ENCODE measurements around the gene STK38. TPM values are rescaled to one million over a fixed set of nuclear protein-coding genes. Genes with fewer than 3 reads are reported as not detected.
A peak's percentile ranks its signal among the peaks of the same experiment; 100 is the strongest.

STK38 gene
- total RNA-seq, 2 experiments from 2014 or later: 53.5 to 54.4 TPM

GRCh38 chr6:36563237-36563927 lies 16.1 kb upstream of the STK38 start:
- Mint-ChIP-seq H3K27me3 (ENCODE audit: low read depth) (peaks cover 16% of the 10 kb centered on the region), H3K9me3 (ENCODE audit: insufficient read depth) (no peaks in the 10 kb centered on the region), H3K4me1 (ENCODE audit: low read depth) (no peaks in the 10 kb centered on the region), H3K36me3 (ENCODE audit: low read depth) (no peaks in the 10 kb centered on the region), H3K27ac (no peak overlapping the region), H3K4me3 (no peak overlapping the region)
- CTCF ChIA-PET: no interaction called here
- POLR2A ChIA-PET: no interaction called here
- DNase-seq (no peak), ATAC-seq (no peak)

GRCh38 chr6:36560822-36561221 lies 13.5 kb upstream of the STK38 start:
- Mint-ChIP-seq H3K4me1 (ENCODE audit: low read depth) (no peaks in the 10 kb centered on the region), H3K27ac (no peak overlapping the region), H3K36me3 (ENCODE audit: low read depth) (no peaks in the 10 kb centered on the region), H3K4me3 (no peak overlapping the region), H3K27me3 (ENCODE audit: low read depth) (peaks cover 16% of the 10 kb centered on the region), H3K9me3 (ENCODE audit: insufficient read depth) (no peaks in the 10 kb centered on the region)
- no peak for DNase-seq
- ATAC-seq: no peak
- CTCF ChIA-PET: interaction anchor here (0.7 to 1.3 kb wide), 3 partner anchors 15 to 42 kb away, joined by 3 to 5 read pairs (median 4); no protein-coding TSS in a partner anchor
- POLR2A ChIA-PET: no interaction called here

DNA sequence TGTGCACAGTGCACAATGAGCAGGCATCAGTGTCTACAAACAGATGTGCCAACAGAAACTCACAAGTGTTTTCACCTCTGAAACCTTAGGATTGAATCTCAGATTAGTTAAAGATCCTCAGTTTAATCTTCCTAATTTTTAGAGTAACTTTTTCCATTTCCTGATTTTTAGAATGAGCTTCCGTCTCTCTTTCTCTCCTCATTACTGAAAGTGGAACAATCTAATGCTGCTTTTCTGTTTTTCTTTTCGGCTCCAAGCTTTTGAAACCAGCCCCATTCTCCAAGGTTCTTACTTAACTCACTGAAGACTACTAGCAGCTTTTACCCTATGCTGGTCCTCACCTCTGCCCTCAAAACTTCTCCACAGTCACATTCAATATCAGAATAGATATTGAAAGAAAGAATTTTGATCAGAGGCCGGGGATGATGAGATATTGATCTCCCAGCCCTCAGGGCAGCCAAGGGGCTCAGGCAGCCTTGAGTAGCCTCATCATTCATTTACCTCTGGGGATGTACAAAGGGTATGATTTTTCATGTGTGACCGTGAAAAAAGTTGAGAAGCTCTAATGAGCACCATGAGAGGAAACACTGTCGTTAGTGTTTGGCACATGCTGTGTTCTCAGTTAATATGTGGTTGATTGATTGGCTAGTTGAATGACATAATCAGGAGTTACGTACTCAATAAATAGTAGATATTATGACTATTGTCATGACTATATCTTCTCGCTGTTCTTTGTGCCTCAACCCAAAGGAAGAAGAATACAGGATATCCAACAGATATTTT lies 11.9 kb upstream of the STK38 start:
- no peaks in the 10 kb centered on the region for H3K4me1 Mint-ChIP-seq (ENCODE audit: low read depth)

GRCh38 chr6:36556281-36556680 lies 9.0 kb upstream of the STK38 start:
- Mint-ChIP-seq H3K4me1 (ENCODE audit: low read depth) (no peaks in the 10 kb centered on the region), H3K27ac (no peak overlapping the region), H3K36me3 (ENCODE audit: low read depth) (no peaks in the 10 kb centered on the region), H3K27me3 (ENCODE audit: low read depth) (peaks cover 6% of the 10 kb centered on the region), H3K9me3 (ENCODE audit: insufficient read depth) (no peaks in the 10 kb centered on the region), H3K4me3 (no peak overlapping the region)
- ChIA-PET POLR2A (interaction anchor here (0.6 kb wide), 1 partner anchor 39 kb away, joined by 4 read pairs; no protein-coding TSS in a partner anchor), CTCF (no interaction called here)
- ATAC-seq (no peak), DNase-seq (no peak)

More for the DNA sequence above, 11.9 kb upstream of the STK38 start:
- H3K4me3 Mint-ChIP-seq: no peak overlapping the region
- no peaks in the 10 kb centered on the region for H3K36me3 Mint-ChIP-seq (ENCODE audit: low read depth)
- POLR2A ChIA-PET: no interaction called here
- DNase-seq: no peak
- no peak for ATAC-seq
- CTCF ChIA-PET: no interaction called here
- no peaks in the 10 kb centered on the region for H3K9me3 Mint-ChIP-seq (ENCODE audit: insufficient read depth)
- no peak overlapping the region for H3K27ac Mint-ChIP-seq
- peaks cover 16% of the 10 kb centered on the region for H3K27me3 Mint-ChIP-seq (ENCODE audit: low read depth)

- ChIA-PET CTCF (no interaction called here), POLR2A (no interaction called here)
- ATAC-seq: no peak
- DNase-seq: no peak
- H3K27me3 Mint-ChIP-seq (ENCODE audit: low read depth): peaks cover 2% of the 10 kb centered on the region
- H3K4me3 Mint-ChIP-seq: no peak overlapping the region
- H3K4me1 Mint-ChIP-seq (ENCODE audit: low read depth): no peaks in the 10 kb centered on the region
- no peaks in the 10 kb centered on the region for H3K36me3 Mint-ChIP-seq (ENCODE audit: low read depth)
- no peak overlapping the region for H3K27ac Mint-ChIP-seq
- no peaks in the 10 kb centered on the region for H3K9me3 Mint-ChIP-seq (ENCODE audit: insufficient read depth)
Measured at GRCh38 chr6:36555750-36556252, 8.5 kb upstream of the STK38 start.

GRCh38 chr6:36550473-36551000 lies 3.3 kb upstream of the STK38 start:
- Mint-ChIP-seq H3K27me3 (ENCODE audit: low read depth) (no peaks in the 10 kb centered on the region), H3K4me3 (no peak overlapping the region), H3K36me3 (ENCODE audit: low read depth) (peaks cover 9% of the 10 kb centered on the region), H3K4me1 (ENCODE audit: low read depth) (peaks cover 21% of the 10 kb centered on the region), H3K27ac (no peak overlapping the region), H3K9me3 (ENCODE audit: insufficient read depth) (no peaks in the 10 kb centered on the region)
- ATAC-seq (no peak), DNase-seq (no peak)
- POLR2A ChIA-PET: interaction anchor here (1.3 kb wide), 1 partner anchor 43 kb away, joined by 3 read pairs; the partner anchor contains the start of gene SRSF3
- CTCF ChIA-PET: no interaction called here

- Mint-ChIP-seq H3K4me3 (no peak overlapping the region), H3K9me3 (ENCODE audit: insufficient read depth) (no peaks in the 10 kb centered on the region), H3K4me1 (ENCODE audit: low read depth) (peaks cover 39% of the 10 kb centered on the region), H3K27me3 (ENCODE audit: low read depth) (no peaks in the 10 kb centered on the region), H3K27ac (peak overlapping the region; percentile 12), H3K36me3 (ENCODE audit: low read depth) (peaks cover 22% of the 10 kb centered on the region)
- CTCF ChIA-PET: interaction anchor here (1.6 kb wide), 1 partner anchor 10 kb away, joined by 4 read pairs; no protein-coding TSS in a partner anchor
- POLR2A ChIA-PET: interaction anchor here (0.6 to 2.5 kb wide), 8 partner anchors 8 to 205 kb away, joined by 3 to 14 read pairs (median 3); partner anchors contain the start of gene SRSF3
- DNase-seq (no peak), ATAC-seq (no peak)
Measured at GRCh38 chr6:36548401-36548743, 1.1 kb upstream of the STK38 start.

DNA sequence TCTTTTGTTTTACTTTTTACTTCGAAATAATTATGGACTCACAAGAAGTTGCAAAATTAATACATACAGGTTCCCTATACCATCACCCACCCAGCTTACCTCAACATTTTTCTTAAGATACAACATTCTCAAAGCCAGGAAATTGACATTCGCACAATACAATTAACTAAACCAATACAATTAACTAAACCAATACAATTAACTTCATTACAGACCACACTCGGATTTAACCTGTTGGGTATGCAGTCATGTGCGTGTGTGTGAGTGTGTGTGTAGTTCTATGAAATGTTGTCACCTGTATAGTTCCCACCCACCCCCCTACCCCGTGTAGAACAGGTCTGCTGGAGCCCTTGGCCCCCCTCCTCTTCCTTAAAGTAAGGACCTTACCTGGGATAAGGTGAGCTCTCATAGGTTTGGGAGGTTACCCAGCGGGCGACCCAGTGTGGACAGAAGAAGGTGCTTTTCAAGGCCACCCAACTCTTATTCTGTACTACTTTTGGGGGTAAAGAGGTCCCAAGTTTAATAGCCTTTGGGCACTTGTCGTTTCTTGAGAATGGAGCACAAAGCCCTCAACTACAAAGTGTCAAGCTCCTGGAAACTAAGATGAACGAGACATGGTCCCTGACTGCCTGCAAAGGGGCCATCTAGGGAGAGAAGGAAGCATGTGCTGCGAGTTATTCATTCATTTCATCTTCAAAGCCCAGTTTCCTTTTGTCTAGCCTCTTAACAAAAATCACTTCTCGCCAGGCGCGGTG lies 544 bp upstream of the STK38 start:
- ChIA-PET POLR2A (interaction anchor here (0.6 to 2.5 kb wide), 5 partner anchors 7 to 200 kb away, joined by 3 to 14 read pairs (median 3); partner anchors contain the start of gene SRSF3), CTCF (interaction anchor here (1.1 to 1.6 kb wide), 2 partner anchors 10 to 32 kb away, joined by 4 to 6 read pairs; no protein-coding TSS in a partner anchor)
- Mint-ChIP-seq H3K27ac (peak overlapping the region; percentile 91), H3K9me3 (ENCODE audit: insufficient read depth) (no peaks in the 10 kb centered on the region), H3K27me3 (ENCODE audit: low read depth) (no peaks in the 10 kb centered on the region), H3K4me1 (ENCODE audit: low read depth) (peaks cover 42% of the 10 kb centered on the region), H3K36me3 (ENCODE audit: low read depth) (peaks cover 24% of the 10 kb centered on the region), H3K4me3 (peak overlapping the region; percentile 97)
- DNase-seq (no peak), ATAC-seq (no peak)

- peak; percentile 41 for DNase-seq
- ATAC-seq: peak; percentile 19
- H3K27me3 Mint-ChIP-seq (ENCODE audit: low read depth): no peaks in the 10 kb centered on the region
- peaks cover 30% of the 10 kb centered on the region for H3K36me3 Mint-ChIP-seq (ENCODE audit: low read depth)
- no peaks in the 10 kb centered on the region for H3K9me3 Mint-ChIP-seq (ENCODE audit: insufficient read depth)
- H3K4me3 Mint-ChIP-seq: peak overlapping the region; percentile 97
- ChIA-PET POLR2A (interaction anchor here (0.7 to 5.3 kb wide), 3 partner anchors 11 to 49 kb away, joined by 3 to 109 read pairs (median 3); partner anchors contain the start of gene SRSF3), CTCF (interaction anchor here (0.6 to 2.3 kb wide), 4 partner anchors 33 to 70 kb away, joined by 3 to 15 read pairs (median 4); no protein-coding TSS in a partner anchor)
- H3K4me1 Mint-ChIP-seq (ENCODE audit: low read depth): peaks cover 53% of the 10 kb centered on the region
- peak overlapping the region; percentile 91 for H3K27ac Mint-ChIP-seq
Measured at GRCh38 chr6:36546308-36546919, 865 bp downstream of the STK38 start.

DNA sequence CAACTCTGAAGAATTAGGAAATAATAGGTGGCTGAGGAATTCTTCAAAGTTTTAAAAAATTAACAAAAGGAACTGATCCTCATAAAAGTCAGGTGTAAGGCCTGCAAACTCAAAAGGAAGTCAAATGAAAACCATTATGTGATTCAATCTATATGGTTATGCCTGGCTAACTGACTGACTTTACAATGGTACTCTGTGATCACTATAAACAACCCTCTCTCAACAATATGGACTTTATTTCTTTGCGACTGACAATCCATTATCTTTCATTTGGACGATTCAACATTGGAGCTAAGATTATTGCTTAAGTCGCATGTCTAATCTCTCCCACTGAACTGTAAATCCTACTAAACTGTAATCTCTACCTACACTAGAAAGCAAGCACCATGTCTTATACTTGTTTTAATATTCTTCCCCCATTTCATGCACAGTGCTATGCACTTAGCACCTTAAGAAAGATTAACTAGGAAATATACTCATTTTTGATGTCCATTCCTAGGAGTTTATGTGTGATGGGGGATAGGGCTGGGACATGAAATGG lies 1.4 kb downstream of the STK38 start:
- Mint-ChIP-seq H3K9me3 (ENCODE audit: insufficient read depth) (no peaks in the 10 kb centered on the region), H3K36me3 (ENCODE audit: low read depth) (peaks cover 35% of the 10 kb centered on the region), H3K27ac (peak overlapping the region; percentile 91), H3K4me1 (ENCODE audit: low read depth) (peaks cover 58% of the 10 kb centered on the region), H3K27me3 (ENCODE audit: low read depth) (no peaks in the 10 kb centered on the region), H3K4me3 (peak overlapping the region; percentile 97)
- ATAC-seq (no peak), DNase-seq (no peak)
- POLR2A ChIA-PET: interaction anchor here (0.7 to 5.3 kb wide), 3 partner anchors 10 to 50 kb away, joined by 3 to 109 read pairs (median 3); partner anchors contain the start of gene SRSF3
- CTCF ChIA-PET: interaction anchor here (0.6 to 2.3 kb wide), 7 partner anchors 26 to 122 kb away, joined by 3 to 15 read pairs (median 3); no protein-coding TSS in a partner anchor
